Left ventricle myocardium inferior (tissue), 1 donor: ENCODE data around the gene BBOX1. TPM values are rescaled to one million over a fixed set of nuclear protein-coding genes. Genes with fewer than 3 reads are reported as not detected.

Experiments
- DNase-seq: peaks from one replicate; pipeline ENCODE4 v3.0.0-alpha.2; 2020
- H3K27ac ChIP-seq: fragments of 200-600 bp; replicated peaks from 2 replicates; pipeline ENCODE4 v1.8.0; 2021
- H3K27me3 ChIP-seq: fragments of 200-600 bp; 2 replicates; pipeline ENCODE4 v1.8.0; 2021; ENCODE audit warnings: low read depth
- H3K36me3 ChIP-seq: fragments of 200-600 bp; 2 replicates; pipeline ENCODE4 v1.8.0; 2021
- H3K4me1 ChIP-seq: fragments of 200-600 bp; 2 replicates; pipeline ENCODE4 v1.8.0; 2021
- H3K4me3 ChIP-seq: fragments of 200-600 bp; 2 replicates; pipeline ENCODE4 v1.8.0; 2021; ENCODE audit warnings: mild to moderate bottlenecking, moderate library complexity
- H3K9me3 ChIP-seq: fragments of 200-600 bp; replicated peaks from 2 replicates; pipeline ENCODE4 v1.8.0; 2021
- intact Hi-C: fragments of 100-400 bp; cut with micrococcal nuclease; formaldehyde crosslinking; loops from one replicate; pipeline ENCODE4 v1.11.0; 2022
- total RNA-seq: library from RNA; stranded (reverse); fragmentation: NEBNext Ultra II Directional; extraction: Animal tissue kit (Norgen Biotek cat#: 25700); gene quantifications from one replicate; pipeline ENCODE4 v1.2.1, GENCODE V29; 2021
- TF ChIP-seq, protein P1 (sequence below): fragments of 200-600 bp; IDR thresholded peaks from 2 replicates; pipeline ENCODE4 v1.8.0; 2021; ENCODE audit warnings: antibody characterized with exemption, mild to moderate bottlenecking, borderline replicate concordance
- donor health status: DM: no; HTN: yes; CAD: no; lungs with severe emphysema.

The BBOX1 gene
- total RNA-seq, 1 donor from 2014 or later, result not detected

DNA sequence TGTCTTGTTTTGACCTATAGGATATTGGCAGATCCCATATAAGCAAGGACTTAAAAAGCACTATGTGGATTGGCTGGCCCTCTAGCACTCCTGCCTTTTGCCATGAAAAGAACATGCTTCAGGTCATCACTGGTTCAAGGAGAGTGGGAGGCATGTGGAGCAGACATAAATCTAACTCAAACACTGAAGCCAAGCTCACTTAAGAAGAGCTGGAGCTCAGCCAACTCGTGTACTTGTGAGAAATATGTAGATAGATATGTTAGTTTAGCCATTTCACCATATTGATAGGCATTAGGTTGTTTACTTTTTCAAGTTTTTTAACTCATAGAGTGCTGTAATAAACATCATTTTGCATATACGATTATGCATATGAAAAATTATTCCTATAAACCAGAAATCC is 19.9 kb upstream of the BBOX1 start:
- H3K27me3 ChIP-seq, result no peaks in the 10 kb centered on the region
- no peak overlapping the region for H3K27ac ChIP-seq
- intact Hi-C loops, result no loop called here
- DNase-seq, result no peak
- TF ChIP-seq, protein P1, sequence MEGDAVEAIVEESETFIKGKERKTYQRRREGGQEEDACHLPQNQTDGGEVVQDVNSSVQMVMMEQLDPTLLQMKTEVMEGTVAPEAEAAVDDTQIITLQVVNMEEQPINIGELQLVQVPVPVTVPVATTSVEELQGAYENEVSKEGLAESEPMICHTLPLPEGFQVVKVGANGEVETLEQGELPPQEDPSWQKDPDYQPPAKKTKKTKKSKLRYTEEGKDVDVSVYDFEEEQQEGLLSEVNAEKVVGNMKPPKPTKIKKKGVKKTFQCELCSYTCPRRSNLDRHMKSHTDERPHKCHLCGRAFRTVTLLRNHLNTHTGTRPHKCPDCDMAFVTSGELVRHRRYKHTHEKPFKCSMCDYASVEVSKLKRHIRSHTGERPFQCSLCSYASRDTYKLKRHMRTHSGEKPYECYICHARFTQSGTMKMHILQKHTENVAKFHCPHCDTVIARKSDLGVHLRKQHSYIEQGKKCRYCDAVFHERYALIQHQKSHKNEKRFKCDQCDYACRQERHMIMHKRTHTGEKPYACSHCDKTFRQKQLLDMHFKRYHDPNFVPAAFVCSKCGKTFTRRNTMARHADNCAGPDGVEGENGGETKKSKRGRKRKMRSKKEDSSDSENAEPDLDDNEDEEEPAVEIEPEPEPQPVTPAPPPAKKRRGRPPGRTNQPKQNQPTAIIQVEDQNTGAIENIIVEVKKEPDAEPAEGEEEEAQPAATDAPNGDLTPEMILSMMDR, result no peak
- H3K9me3 ChIP-seq, result no peaks in the 10 kb centered on the region
- no peaks in the 10 kb centered on the region for H3K36me3 ChIP-seq
- no peaks in the 10 kb centered on the region for H3K4me1 ChIP-seq
- no peak overlapping the region for H3K4me3 ChIP-seq

DNA sequence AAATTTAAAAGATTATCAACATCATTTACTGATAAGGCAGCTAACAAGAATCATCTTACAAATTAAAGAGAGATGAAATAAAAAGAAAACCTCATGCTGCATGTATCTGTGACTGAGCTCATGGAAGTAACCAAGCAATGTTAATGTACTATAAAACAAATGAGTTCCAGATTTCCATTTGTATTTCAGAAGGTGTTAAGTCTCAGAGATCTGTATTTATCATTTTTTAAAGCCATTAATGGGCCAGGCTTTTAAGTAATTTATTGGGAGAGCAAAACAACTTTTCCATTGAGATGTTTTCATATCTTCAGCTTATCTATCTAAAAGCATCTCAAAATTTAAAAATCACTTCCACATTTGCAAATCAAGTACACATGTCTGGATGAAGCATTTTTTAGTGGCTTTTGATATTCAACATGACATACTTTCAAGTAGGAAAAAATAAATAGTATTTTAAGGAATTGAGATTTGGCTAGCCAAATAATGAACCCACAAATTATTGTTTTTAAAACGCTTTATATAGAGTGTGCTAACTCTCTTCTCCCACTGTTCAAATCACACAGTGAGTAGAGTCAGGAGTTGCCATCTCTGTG is 17.9 kb upstream of the BBOX1 start:
- DNase-seq, result no peak
- intact Hi-C loops, result no loop called here
- Histone ChIP-seq H3K9me3 (no peaks in the 10 kb centered on the region), H3K4me1 (no peaks in the 10 kb centered on the region), H3K27me3 (no peaks in the 10 kb centered on the region), H3K4me3 (no peak overlapping the region), H3K36me3 (no peaks in the 10 kb centered on the region), H3K27ac (no peak overlapping the region)
- TF ChIP-seq, protein P1, result no peak

DNA sequence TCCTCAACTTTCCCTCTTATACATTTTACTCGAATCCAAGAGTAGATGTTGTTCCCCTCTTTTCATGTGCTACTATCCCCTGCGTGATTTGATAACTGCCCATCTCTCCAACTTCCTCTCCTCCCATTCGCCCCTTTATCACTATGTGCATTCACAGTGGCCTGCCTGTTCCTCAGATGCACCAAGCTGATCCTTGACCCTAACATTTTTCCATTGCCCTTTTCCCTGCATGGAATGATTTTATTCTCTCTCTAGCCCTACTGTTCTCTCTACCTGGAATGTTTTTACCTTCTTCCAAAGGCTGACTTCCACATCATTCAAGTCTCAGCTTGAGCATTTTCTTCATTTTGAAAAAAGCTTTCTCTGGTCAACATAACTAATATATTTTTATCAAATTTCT is 15.8 kb upstream of the BBOX1 start:
- Histone ChIP-seq H3K27ac (no peak overlapping the region), H3K4me1 (no peaks in the 10 kb centered on the region), H3K9me3 (no peaks in the 10 kb centered on the region), H3K27me3 (no peaks in the 10 kb centered on the region), H3K36me3 (no peaks in the 10 kb centered on the region), H3K4me3 (no peak overlapping the region)
- intact Hi-C loops, result no loop called here
- TF ChIP-seq, protein P1, result no peak
- no peak for DNase-seq

DNA sequence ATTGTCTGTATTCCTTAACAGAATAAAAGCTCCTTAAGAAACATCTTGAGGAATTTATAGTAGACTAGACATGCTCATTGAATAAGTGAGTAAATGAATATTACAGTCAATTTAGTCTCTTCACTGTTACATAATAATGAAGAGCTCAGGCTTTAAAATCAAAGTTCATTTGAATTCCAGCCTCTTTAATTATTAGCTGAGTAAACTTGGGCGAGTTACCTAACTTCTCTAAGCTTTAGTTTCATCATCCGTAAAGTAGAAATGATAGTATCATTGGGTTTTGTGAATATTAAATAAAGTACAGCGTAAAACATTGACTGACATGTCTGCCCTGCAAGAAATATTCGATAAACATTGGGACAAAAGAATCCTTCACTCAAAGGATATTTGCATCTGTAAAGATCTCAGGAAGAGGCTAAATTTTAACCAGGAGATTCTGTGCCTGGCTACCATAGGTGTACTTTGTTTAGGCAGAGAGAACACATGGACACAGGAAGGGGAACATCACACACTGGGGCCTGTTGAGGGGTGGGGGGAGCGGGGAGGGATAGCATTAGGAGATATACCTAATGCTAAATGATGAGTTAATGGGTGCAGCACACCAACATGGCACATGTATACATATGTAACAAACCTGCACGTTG is 15.2 kb upstream of the BBOX1 start:
- H3K27me3 ChIP-seq, result no peaks in the 10 kb centered on the region
- TF ChIP-seq, protein P1, result no peak
- no peaks in the 10 kb centered on the region for H3K36me3 ChIP-seq
- H3K9me3 ChIP-seq, result no peaks in the 10 kb centered on the region
- no peaks in the 10 kb centered on the region for H3K4me1 ChIP-seq
- H3K4me3 ChIP-seq, result no peak overlapping the region
- no peak overlapping the region for H3K27ac ChIP-seq
- DNase-seq, result no peak
- intact Hi-C loops, result no loop called here

DNA sequence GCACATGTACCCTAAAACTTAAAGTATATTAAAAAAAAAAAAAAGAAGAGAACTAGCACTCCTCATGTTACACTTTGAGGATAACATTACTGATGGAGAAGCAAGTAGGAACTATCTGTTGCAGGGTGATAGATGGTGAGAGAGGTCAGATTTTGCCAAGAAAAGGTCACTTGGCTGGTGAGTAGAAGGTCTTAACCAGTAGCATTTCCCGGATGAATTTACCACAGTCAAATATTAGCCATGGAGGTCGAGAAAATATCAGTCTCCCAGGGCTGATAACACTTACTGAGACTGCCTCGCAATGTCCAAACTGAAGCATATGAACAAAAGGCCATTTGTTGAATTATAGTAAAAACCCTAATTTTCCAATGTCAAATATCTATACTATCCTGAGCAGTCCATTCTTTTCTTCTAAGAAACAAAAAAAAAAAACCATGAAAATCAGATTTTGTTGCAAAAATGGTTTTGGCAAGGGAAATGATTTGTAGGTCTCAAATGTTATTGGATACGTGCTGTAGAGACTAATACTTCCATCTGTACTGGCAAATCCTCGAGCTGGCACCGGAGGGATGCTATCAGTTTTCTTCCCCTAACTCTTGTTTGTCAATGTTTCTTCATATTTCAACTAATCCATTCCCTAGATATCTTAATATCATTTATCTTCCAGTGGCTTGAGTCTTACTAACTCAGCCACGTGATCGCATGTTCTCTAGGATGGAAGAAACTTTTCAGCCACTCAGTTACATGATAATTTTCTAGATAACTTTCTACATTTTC is 14.5 kb upstream of the BBOX1 start:
- Histone ChIP-seq H3K4me1 (no peaks in the 10 kb centered on the region), H3K27ac (no peak overlapping the region), H3K27me3 (no peaks in the 10 kb centered on the region), H3K36me3 (no peaks in the 10 kb centered on the region), H3K4me3 (no peak overlapping the region), H3K9me3 (no peaks in the 10 kb centered on the region)
- no peak for DNase-seq
- intact Hi-C loops, result no loop called here
- TF ChIP-seq, protein P1, result no peak
